Cardiac muscle cell (in vitro differentiated cells and primary cell): ENCODE results near the gene SSBP2. TPM values are rescaled to one million over a fixed set of nuclear protein-coding genes. Genes with fewer than 3 reads are reported as not detected.
A peak's percentile ranks its signal among the peaks of the same experiment; 100 is the strongest.

Experiments
- DNase-seq, 2 donors: peaks; one replicate each; pipeline versions ENCODE4 v3.0.0 to v3.0.0-alpha.2; 2010 to 2017; ENCODE audit warnings: low read depth in 1 of 2, low spot score in 1 of 2
- H3K27ac ChIP-seq: fragments of 200-600 bp; sonication (generic); 2 replicates; pipeline ENCODE4 v1.5.1; 2016
- H3K27me3 ChIP-seq: fragments of 200-600 bp; sonication (generic); 2 replicates; pipeline ENCODE4 v1.6.0; 2016; ENCODE audit warnings: control low read depth
- H3K36me3 ChIP-seq: fragments of 200-600 bp; sonication (generic); 2 replicates; pipeline ENCODE4 v1.5.1; 2016; ENCODE audit warnings: control low read depth
- H3K4me1 ChIP-seq: fragments of 200-600 bp; sonication (generic); 2 replicates; pipeline ENCODE4 v1.8.1; 2017; ENCODE audit warnings: low read depth, mild to moderate bottlenecking, mixed run types
- H3K4me3 ChIP-seq: fragments of 200-600 bp; sonication (generic); 2 replicates; pipeline ENCODE4 v1.5.1; 2016; ENCODE audit warnings: mild to moderate bottlenecking
- H3K9me3 ChIP-seq: fragments of 200-600 bp; sonication (generic); 2 replicates; pipeline ENCODE4 v1.5.1; 2017; ENCODE audit warnings: low read depth, mild to moderate bottlenecking, control low read depth
- CTCF ChIP-seq: IDR thresholded peaks from 2 replicates; pipeline ENCODE4 v1.5.1; 2012; ENCODE audit warnings: low read depth, mild to moderate bottlenecking, low read length
- polyA plus RNA-seq: library from polyadenylated mRNA; unstranded; fragments of >200 nt; fragmentation: Nextera tagmentation; extraction: Ambion mirVana; gene quantifications from 2 replicates; pipeline ENCODE4 v1.2.1, GENCODE V29; 2016
- total RNA-seq: library from RNA; depleted of rRNA; stranded (reverse); fragments of >200 nt; gene quantifications from 2 replicates; pipeline ENCODE4 v1.2.3, GENCODE V29; 2016

SSBP2 gene
- total and polyA plus RNA-seq, 2 experiments from 2014 or later = 117 to 174 TPM

DNA sequence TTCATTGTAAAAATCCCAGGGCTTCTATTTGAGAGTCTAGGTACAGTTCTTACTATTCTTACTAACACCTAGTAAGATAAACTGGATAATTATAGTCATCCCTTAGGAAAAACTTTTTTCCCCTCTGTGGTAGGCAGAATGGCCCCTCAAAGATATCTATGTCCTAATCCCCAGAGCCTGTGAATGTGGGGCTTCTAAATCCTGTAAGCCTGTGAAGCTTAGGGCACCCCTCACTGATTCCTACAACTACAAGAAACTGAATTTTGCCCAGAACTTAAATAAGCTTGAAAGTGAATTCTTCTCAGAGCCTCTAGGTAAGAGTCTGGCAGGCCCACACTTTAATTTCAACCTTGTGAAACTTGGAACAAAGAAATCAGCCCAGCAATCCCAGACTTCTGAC is 226.9 kb downstream of the SSBP2 start:
- peak in 1 of 2 donors; percentile 21 for DNase-seq
- TF ChIP-seq CTCF = no peak
- Histone ChIP-seq H3K27ac (peak overlapping the region; percentile 63), H3K27me3 (no peaks in the 10 kb centered on the region), H3K9me3 (no peaks in the 10 kb centered on the region), H3K36me3 (no peaks in the 10 kb centered on the region), H3K4me1 (peaks cover 11% of the 10 kb centered on the region), H3K4me3 (no peak overlapping the region)

DNA sequence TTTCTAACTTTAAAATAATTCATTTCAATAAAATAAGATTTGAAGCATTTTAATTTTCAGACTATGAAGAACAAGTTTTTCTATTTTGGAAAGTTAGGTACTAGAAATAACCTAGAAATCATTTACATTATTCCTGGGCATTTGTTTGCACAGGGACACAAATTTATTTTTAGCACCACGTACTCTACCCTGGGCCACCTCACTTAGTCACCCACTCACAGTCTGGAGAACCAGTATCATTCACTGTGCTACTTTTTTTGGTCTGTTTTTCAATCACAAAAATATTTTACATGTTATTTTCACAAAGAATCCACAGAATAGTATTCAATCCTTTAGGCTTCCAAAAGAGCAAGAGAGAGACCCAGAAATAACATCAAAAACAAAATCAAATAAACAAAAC is 228.3 kb downstream of the SSBP2 start:
- peak overlapping the region; percentile 40 for H3K27ac ChIP-seq
- H3K4me1 ChIP-seq = peaks cover 11% of the 10 kb centered on the region
- H3K4me3 ChIP-seq = no peak overlapping the region
- H3K9me3 ChIP-seq = no peaks in the 10 kb centered on the region
- peak in 1 of 2 donors; percentile 17 for DNase-seq
- H3K27me3 ChIP-seq = no peaks in the 10 kb centered on the region
- no peaks in the 10 kb centered on the region for H3K36me3 ChIP-seq
- TF ChIP-seq CTCF = no peak

GRCh38 chr5:81520769-81521168 is 230.1 kb downstream of the SSBP2 start:
- no peaks in the 10 kb centered on the region for H3K27me3 ChIP-seq
- no peak for TF ChIP-seq CTCF
- no peak for DNase-seq
- H3K36me3 ChIP-seq = no peaks in the 10 kb centered on the region
- no peak overlapping the region for H3K27ac ChIP-seq
- peaks cover 11% of the 10 kb centered on the region for H3K4me1 ChIP-seq
- H3K9me3 ChIP-seq = no peaks in the 10 kb centered on the region
- H3K4me3 ChIP-seq = no peak overlapping the region

DNA sequence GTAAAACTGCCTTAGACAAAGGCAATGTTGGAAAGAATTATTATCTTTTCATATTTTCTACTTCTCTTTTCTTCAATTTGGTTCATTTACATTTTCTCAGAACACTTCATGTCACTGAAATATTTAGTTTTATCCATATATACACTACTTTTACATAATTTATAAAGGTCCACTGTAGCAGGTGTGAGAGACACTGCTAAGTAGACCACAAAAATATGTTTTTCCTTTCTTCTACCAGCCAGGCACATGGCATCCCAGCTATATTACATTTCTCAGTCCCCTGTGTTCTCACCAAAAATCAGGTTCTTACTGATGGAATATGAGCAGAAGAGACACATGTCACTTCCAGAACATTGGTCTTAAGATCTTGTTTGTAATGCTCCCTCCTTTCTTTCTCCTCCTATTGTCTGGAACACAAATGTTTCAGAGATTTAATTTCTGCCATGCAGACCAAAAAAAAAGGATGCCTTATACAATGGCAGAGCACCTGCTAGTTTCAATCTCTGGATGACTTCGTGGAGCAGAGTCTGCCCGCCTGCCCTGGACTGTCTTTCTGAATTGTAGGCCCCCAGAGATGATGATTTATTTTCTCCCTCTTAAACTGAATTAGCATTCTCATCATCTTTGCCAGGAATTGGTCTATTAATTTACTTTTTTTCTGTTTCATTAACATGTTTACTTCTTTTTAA is 231.5 kb downstream of the SSBP2 start:
- H3K9me3 ChIP-seq = no peaks in the 10 kb centered on the region

DNA sequence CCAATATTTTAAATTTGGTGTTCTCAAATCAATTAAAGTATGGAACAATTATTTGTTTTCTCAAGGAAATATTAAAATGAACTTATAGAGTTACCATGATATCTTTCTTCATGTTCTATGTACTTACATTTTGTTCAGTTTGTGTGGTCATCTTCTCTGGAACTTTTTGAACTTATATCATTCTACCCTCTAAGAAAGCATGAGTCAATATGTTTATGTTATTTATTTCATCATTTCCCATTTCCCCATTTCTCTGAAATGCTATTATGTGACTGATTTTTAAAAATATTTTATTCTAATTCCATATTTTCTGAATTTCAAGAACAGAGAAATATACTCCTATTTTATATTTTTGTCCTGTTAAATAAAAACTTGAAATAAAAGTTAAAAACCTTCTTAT is 233.4 kb downstream of the SSBP2 start:
- Histone ChIP-seq H3K36me3 (peaks cover 3% of the 10 kb centered on the region), H3K4me1 (peaks cover 5% of the 10 kb centered on the region), H3K27me3 (no peaks in the 10 kb centered on the region), H3K27ac (no peak overlapping the region), H3K9me3 (no peaks in the 10 kb centered on the region), H3K4me3 (no peak overlapping the region)
- TF ChIP-seq CTCF = no peak
- peak in 1 of 2 donors; percentile 11 for DNase-seq

More for the DNA sequence above, 231.5 kb downstream of the SSBP2 start:
- H3K27ac ChIP-seq = no peak overlapping the region
- peaks cover 11% of the 10 kb centered on the region for H3K4me1 ChIP-seq
- no peak for DNase-seq
- no peaks in the 10 kb centered on the region for H3K36me3 ChIP-seq
- no peak for TF ChIP-seq CTCF
- H3K4me3 ChIP-seq = no peak overlapping the region
- no peaks in the 10 kb centered on the region for H3K27me3 ChIP-seq
